Measurements from ENCODE around the gene SPEF2.
A peak's percentile ranks its signal among the peaks of the same experiment; 100 is the strongest.

Gene SPEF2

GRCh38 chr5:35617435-35618303 is at the start of gene SPEF2:
Gene SPEF2 (plus strand): TSS chr5:35617863. CDS start chr5:35617998, 135 bp downstream.
- peak; percentile 69 to 93 for DNase-seq

- DNase-seq = no peak
These were observed 42.1 kb upstream of the SPEF2 start for GRCh38 chr5:35575578-35575977.

- no peak for DNase-seq
These were observed 30.2 kb upstream of the SPEF2 start for GRCh38 chr5:35587419-35587818.

- DNase-seq = no peak
These were observed 24.3 kb upstream of the SPEF2 start for GRCh38 chr5:35593338-35593737.

GRCh38 chr5:35598707-35599370 is 18.8 kb upstream of the SPEF2 start:
- DNase-seq = peak; percentile 16 to 62

- DNase-seq = no peak
These were observed 17.1 kb upstream of the SPEF2 start for GRCh38 chr5:35600591-35600990.

GRCh38 chr5:35608881-35609779 is 8.5 kb upstream of the SPEF2 start:
- DNase-seq = no peak

- no peak for DNase-seq
These were observed 616 bp upstream of the SPEF2 start for GRCh38 chr5:35617060-35617434.

- peak in 1 of 2 experiments; percentile 11 for DNase-seq
These were observed 607 bp downstream of the SPEF2 start for GRCh38 chr5:35618304-35618636.

GRCh38 chr5:35618781-35619180 is 1.1 kb downstream of the SPEF2 start:
- DNase-seq = no peak

- no peak for DNase-seq
These were observed 5.3 kb downstream of the SPEF2 start for GRCh38 chr5:35622974-35623373.

GRCh38 chr5:35623991-35624390 is 6.3 kb downstream of the SPEF2 start:
- DNase-seq = no peak

GRCh38 chr5:35626108-35626507 is 8.4 kb downstream of the SPEF2 start:
- no peak for DNase-seq

- DNase-seq = no peak
These were observed 8.9 kb downstream of the SPEF2 start for GRCh38 chr5:35626553-35626952.

GRCh38 chr5:35634326-35634725 is 16.7 kb downstream of the SPEF2 start:
- DNase-seq = no peak

- no peak for DNase-seq
These were observed 23.0 kb downstream of the SPEF2 start for GRCh38 chr5:35640623-35641022.

GRCh38 chr5:35644543-35644942 is 26.9 kb downstream of the SPEF2 start:
- no peak for DNase-seq

GRCh38 chr5:35647128-35647527 is 29.5 kb downstream of the SPEF2 start:
- DNase-seq = no peak

GRCh38 chr5:35647712-35648111 is 30.0 kb downstream of the SPEF2 start:
- DNase-seq = no peak

- peak; percentile 22 to 35 for DNase-seq
These were observed 33.5 kb downstream of the SPEF2 start for GRCh38 chr5:35651002-35651756.

- no peak for DNase-seq
These were observed 39.1 kb downstream of the SPEF2 start for GRCh38 chr5:35656721-35657120.

- no peak for DNase-seq
These were observed 40.2 kb downstream of the SPEF2 start for GRCh38 chr5:35657877-35658276.

- DNase-seq = no peak
These were observed 41.9 kb downstream of the SPEF2 start for GRCh38 chr5:35659556-35659955.
